ENCODE results near the gene B9D2.
A peak's percentile ranks its signal among the peaks of the same experiment; 100 is the strongest.
"Not testable (repeated sequence)": the region's sequence is repeated elsewhere in the genome, so short reads cannot be mapped to it uniquely, and the experiment has no call there.

B9D2 gene

GRCh38 chr19:41386442-41386841, 22.5 kb upstream of the B9D2 start:
- DNase-seq = no peak

GRCh38 chr19:41384351-41384750, 20.4 kb upstream of the B9D2 start:
- no peak for DNase-seq

- DNase-seq = not testable (repeated sequence)
Measured at GRCh38 chr19:41381536-41381935, 17.6 kb upstream of the B9D2 start.

GRCh38 chr19:41377977-41378709, 14.2 kb upstream of the B9D2 start:
- DNase-seq = peak; percentile 40

- no peak for DNase-seq
Measured at GRCh38 chr19:41376998-41377365, 13.0 kb upstream of the B9D2 start.

GRCh38 chr19:41376241-41376997, 12.5 kb upstream of the B9D2 start, which contains the start of gene TMEM91:
Gene TMEM91 (plus strand): TSS chr19:41376533. CDS start chr19:41378310, 1,777 bp downstream.
- peak; percentile 50 for DNase-seq

GRCh38 chr19:41373993-41374392, 10.0 kb upstream of the B9D2 start:
- DNase-seq = no peak

- no peak for DNase-seq
Measured at GRCh38 chr19:41372501-41372900, 8.6 kb upstream of the B9D2 start.

GRCh38 chr19:41371541-41371940, 7.6 kb upstream of the B9D2 start:
- DNase-seq = no peak

GRCh38 chr19:41371119-41371518, 7.2 kb upstream of the B9D2 start:
- DNase-seq = not testable (repeated sequence)

GRCh38 chr19:41369769-41370168, 5.8 kb upstream of the B9D2 start:
- no peak for DNase-seq

GRCh38 chr19:41367848-41368301, 3.9 kb upstream of the B9D2 start:
- DNase-seq = peak; percentile 88

GRCh38 chr19:41366089-41366488, 2.1 kb upstream of the B9D2 start:
- DNase-seq = no peak

- peak; percentile 94 for DNase-seq
Measured at GRCh38 chr19:41364524-41365391, 809 bp upstream of the B9D2 start.

- no peak for DNase-seq
Measured at GRCh38 chr19:41363371-41363752, 587 bp downstream of the B9D2 start.

- no peak for DNase-seq
Measured at GRCh38 chr19:41362143-41362847, 1.7 kb downstream of the B9D2 start.

GRCh38 chr19:41359741-41360140, 4.2 kb downstream of the B9D2 start:
- no peak for DNase-seq

GRCh38 chr19:41357746-41358145, 6.2 kb downstream of the B9D2 start:
- DNase-seq = no peak

GRCh38 chr19:41356984-41357739, 6.8 kb downstream of the B9D2 start:
- peak; percentile 71 for DNase-seq

- DNase-seq = peak; percentile 18
Measured at GRCh38 chr19:41355802-41356201, 8.1 kb downstream of the B9D2 start.

- no peak for DNase-seq
Measured at GRCh38 chr19:41355035-41355434, 8.9 kb downstream of the B9D2 start.

All from MV-4-11 (cell line).